GM19438 (cell line): ENCODE results near the gene ENTR1.

Experiments used
- ATAC-seq: cut with Tn5 transposase; IDR thresholded peaks from one replicate; pipeline ENCODE4 v1.9.1; 2021; ENCODE audit warnings: low read depth; ENCODE audit not compliant: unreplicated experiment

ENTR1 gene

GRCh38 chr9:136410500-136411287 lies at the start of gene ENTR1, which contains the start of gene PMPCA:
TSS of gene ENTR1 (minus strand) at chr9:136410614. CDS start at chr9:136410397, 217 bp downstream.
TSS of gene PMPCA (plus strand) at chr9:136410658. CDS start at chr9:136410669, 11 bp downstream.
- peak; percentile 89 for ATAC-seq

- no peak for ATAC-seq
These were observed 49.0 kb upstream of the ENTR1 start for GRCh38 chr9:136459425-136459824.

GRCh38 chr9:136457326-136457725 lies 46.9 kb upstream of the ENTR1 start:
- no peak for ATAC-seq

GRCh38 chr9:136456258-136456657 lies 45.8 kb upstream of the ENTR1 start:
- ATAC-seq, result no peak

GRCh38 chr9:136455043-136456002 lies 44.9 kb upstream of the ENTR1 start:
- no peak for ATAC-seq

GRCh38 chr9:136454026-136454796 lies 43.8 kb upstream of the ENTR1 start:
- ATAC-seq, result no peak

GRCh38 chr9:136453326-136453725 lies 42.9 kb upstream of the ENTR1 start:
- ATAC-seq, result no peak

- no peak for ATAC-seq
These were observed 40.9 kb upstream of the ENTR1 start for GRCh38 chr9:136451221-136451877.

GRCh38 chr9:136448655-136449054 lies 38.2 kb upstream of the ENTR1 start:
- ATAC-seq, result no peak

- no peak for ATAC-seq
These were observed 36.9 kb upstream of the ENTR1 start for GRCh38 chr9:136447173-136447778.

- ATAC-seq, result no peak
These were observed 35.4 kb upstream of the ENTR1 start for GRCh38 chr9:136445799-136446198.

GRCh38 chr9:136444102-136444501 lies 33.7 kb upstream of the ENTR1 start:
- no peak for ATAC-seq

GRCh38 chr9:136443687-136444086 lies 33.3 kb upstream of the ENTR1 start:
- ATAC-seq, result no peak

GRCh38 chr9:136443087-136443486 lies 32.7 kb upstream of the ENTR1 start:
- no peak for ATAC-seq

GRCh38 chr9:136442265-136442664 lies 31.9 kb upstream of the ENTR1 start:
- ATAC-seq, result no peak

GRCh38 chr9:136441681-136442245 lies 31.3 kb upstream of the ENTR1 start:
- ATAC-seq, result no peak

- no peak for ATAC-seq
These were observed 30.8 kb upstream of the ENTR1 start for GRCh38 chr9:136441191-136441680.

GRCh38 chr9:136439481-136440408 lies 29.3 kb upstream of the ENTR1 start, which contains the start of gene INPP5E:
TSS of gene INPP5E (minus strand) at chr9:136439845. CDS start at chr9:136439419, 426 bp downstream.
- peak; percentile 62 for ATAC-seq
